ENCODE results near the gene ALX4. TPM values are rescaled to one million over a fixed set of nuclear protein-coding genes. Genes with fewer than 3 reads are reported as not detected.

The ALX4 gene
- total RNA-seq, 1 donor from 2014 or later, result not detected

DNA sequence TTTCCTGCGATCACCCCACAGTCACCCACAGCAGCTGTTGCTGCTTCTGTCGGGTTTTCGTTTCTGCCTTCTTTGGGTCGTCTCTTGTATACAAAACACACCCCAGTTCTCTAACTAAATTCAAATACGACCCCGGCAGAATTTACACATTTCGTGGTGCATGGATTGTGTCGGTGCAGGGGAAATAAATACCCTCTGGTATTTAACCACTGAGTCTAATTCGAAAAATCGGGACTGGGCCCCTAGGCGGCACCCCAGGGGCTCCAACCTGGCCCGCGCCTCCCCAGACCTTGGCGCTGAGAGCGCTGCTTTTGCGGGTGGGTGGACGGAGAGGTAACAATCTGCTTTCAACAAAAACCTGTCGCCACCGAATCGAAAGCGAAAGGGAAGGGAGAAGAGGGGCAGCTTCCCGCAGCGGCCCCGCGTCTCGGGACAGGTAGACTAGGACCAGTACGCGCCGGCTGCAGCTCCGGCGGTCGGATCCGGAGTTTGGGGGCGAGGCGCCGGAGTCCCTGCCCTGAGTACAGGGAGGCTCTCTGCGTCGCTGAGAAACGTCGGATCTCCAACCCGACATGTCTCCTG, 4.4 kb downstream of the ALX4 start:
- TF ChIP-seq, protein P1, sequence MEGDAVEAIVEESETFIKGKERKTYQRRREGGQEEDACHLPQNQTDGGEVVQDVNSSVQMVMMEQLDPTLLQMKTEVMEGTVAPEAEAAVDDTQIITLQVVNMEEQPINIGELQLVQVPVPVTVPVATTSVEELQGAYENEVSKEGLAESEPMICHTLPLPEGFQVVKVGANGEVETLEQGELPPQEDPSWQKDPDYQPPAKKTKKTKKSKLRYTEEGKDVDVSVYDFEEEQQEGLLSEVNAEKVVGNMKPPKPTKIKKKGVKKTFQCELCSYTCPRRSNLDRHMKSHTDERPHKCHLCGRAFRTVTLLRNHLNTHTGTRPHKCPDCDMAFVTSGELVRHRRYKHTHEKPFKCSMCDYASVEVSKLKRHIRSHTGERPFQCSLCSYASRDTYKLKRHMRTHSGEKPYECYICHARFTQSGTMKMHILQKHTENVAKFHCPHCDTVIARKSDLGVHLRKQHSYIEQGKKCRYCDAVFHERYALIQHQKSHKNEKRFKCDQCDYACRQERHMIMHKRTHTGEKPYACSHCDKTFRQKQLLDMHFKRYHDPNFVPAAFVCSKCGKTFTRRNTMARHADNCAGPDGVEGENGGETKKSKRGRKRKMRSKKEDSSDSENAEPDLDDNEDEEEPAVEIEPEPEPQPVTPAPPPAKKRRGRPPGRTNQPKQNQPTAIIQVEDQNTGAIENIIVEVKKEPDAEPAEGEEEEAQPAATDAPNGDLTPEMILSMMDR (IDR thresholded peaks at IDR 0.05), result no peak
- POLR2A ChIA-PET, result no interaction called here
- H3K9me3 Mint-ChIP-seq, result no peaks in the 10 kb centered on the region
- peak overlapping the region; percentile 88 for H3K4me3 Mint-ChIP-seq
- ATAC-seq (ENCODE audit: low read depth) (peak; percentile 38), DNase-seq (no peak)
- intact Hi-C loops (cut with micrococcal nuclease), result loop anchor here (2.0 to 5.0 kb wide), 2 partner anchors 13 to 322 kb away; no protein-coding TSS in a partner anchor
- H3K27ac Mint-ChIP-seq, result peak overlapping the region; percentile 30
- peaks cover 69% of the 10 kb centered on the region for H3K27me3 Mint-ChIP-seq
- peaks cover 39% of the 10 kb centered on the region for H3K4me1 Mint-ChIP-seq
- CTCF ChIA-PET, result no interaction called here
- no peaks in the 10 kb centered on the region for H3K36me3 Mint-ChIP-seq (ENCODE audit: low read depth)

DNA sequence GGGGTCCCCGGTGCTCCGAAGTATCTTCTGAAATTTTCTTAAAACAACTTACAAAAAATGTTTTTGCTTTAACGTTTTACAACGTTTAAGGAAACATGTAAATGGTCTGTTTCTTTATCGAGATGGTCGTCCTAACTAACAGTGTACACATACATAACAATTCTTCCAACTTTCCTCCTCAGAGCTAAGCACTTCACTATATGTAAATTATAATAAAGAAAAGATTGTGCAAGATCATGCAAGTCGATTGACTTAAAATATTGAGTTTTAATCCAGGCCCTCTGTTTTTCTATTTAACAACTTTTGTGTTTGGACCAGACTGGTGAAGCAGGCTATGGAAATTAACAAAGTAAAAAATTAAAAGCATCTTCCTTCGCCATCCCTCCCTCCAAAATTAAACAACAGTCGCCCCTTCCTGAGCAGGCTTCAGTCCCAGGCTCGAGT, 4.9 kb downstream of the ALX4 start:
- no peak for DNase-seq
- intact Hi-C loops (cut with micrococcal nuclease), result loop anchor here (2.0 to 5.0 kb wide), 2 partner anchors 14 to 322 kb away; no protein-coding TSS in a partner anchor
- Mint-ChIP-seq H3K9me3 (no peaks in the 10 kb centered on the region), H3K4me3 (peak overlapping the region; percentile 88), H3K36me3 (ENCODE audit: low read depth) (no peaks in the 10 kb centered on the region), H3K27me3 (peaks cover 74% of the 10 kb centered on the region), H3K4me1 (peaks cover 39% of the 10 kb centered on the region), H3K27ac (no peak overlapping the region)
- CTCF ChIA-PET, result no interaction called here
- TF ChIP-seq, protein P1 (IDR thresholded peaks at IDR 0.05), result no peak
- ATAC-seq (ENCODE audit: low read depth), result no peak
- POLR2A ChIA-PET, result no interaction called here

DNA sequence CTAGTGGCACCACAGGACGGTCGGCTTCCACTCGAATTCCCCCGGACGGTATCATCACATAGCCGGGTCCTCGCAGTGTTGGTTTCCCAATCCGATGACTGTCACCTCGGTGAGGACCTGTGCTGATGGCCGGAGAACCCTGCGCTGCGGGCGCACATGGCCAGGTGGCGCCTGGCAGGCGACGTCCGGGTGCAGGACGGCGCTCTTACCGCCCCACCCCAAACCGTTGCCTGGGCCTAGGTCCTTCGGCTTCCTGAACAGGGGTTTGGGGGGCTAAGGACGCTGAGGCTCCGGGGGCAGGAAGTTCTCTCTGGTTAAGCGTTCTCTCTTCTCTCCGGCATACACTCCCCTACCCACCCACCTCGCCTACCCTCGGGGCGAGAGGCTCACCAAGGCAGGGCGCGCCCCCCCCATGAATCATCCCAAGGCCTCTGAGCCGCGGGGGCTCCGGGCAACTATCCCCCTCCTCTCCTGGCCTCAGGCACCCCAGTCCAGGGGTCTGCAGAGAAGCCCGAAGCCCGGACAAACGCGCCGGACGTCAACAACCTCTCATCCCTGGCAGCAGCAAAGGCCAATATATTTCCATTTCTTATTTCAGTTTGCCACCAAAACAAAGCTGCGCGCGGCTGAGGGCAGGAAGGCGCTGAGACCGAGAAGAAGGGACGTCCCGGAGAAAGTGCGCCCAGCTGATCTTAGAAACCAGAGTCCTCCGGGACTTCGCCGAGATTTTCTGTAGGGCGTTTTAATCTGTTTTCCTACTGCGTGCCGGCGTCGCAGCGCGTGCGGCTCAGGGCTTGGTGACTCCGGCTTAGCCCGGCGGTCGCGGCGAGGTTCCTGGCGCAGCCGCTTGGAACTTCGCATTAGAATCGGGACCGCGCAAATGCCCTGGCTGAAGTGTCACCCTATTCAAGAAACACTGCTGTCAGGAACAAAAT, 5.6 kb downstream of the ALX4 start:
- no peaks in the 10 kb centered on the region for H3K36me3 Mint-ChIP-seq (ENCODE audit: low read depth)
- POLR2A ChIA-PET, result no interaction called here
- peaks cover 80% of the 10 kb centered on the region for H3K27me3 Mint-ChIP-seq
- H3K4me1 Mint-ChIP-seq, result peaks cover 35% of the 10 kb centered on the region
- no peaks in the 10 kb centered on the region for H3K9me3 Mint-ChIP-seq
- TF ChIP-seq, protein P1 (IDR thresholded peaks at IDR 0.05), result no peak
- peak overlapping the region; percentile 88 for H3K4me3 Mint-ChIP-seq
- no peak for DNase-seq
- CTCF ChIA-PET, result no interaction called here
- intact Hi-C loops (cut with micrococcal nuclease), result loop anchor here (2.0 to 5.0 kb wide), 2 partner anchors 14 to 323 kb away; no protein-coding TSS in a partner anchor
- no peak for ATAC-seq (ENCODE audit: low read depth)
- no peak overlapping the region for H3K27ac Mint-ChIP-seq

DNA sequence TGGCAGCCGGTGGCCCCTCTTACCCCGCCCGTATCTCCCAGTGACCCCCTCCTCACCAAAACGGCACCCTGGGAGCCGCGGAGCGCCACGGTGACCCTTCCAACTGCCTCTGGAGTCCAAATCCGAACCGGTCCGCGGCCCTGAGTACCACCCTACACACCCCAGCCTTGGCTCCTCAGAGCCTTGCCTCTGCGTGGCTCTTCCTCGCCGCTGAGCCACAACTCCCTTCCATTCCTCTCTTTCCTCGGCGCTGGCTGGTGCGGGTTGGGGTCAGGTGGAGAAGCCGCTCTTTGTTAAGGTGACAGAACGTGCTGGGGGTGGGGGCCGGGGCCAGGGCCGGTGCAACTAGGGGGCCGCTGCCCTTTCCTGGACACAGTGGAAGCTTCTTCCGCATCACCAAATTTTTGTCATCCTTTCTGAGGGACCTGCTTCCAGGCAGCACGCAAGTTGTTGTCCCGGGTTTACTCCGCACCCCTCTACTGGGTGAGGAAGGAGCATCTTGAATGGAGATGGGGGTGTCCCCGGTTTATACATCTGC, 6.5 kb downstream of the ALX4 start:
- peaks cover 32% of the 10 kb centered on the region for H3K4me1 Mint-ChIP-seq
- ChIA-PET CTCF (no interaction called here), POLR2A (no interaction called here)
- intact Hi-C loops (cut with micrococcal nuclease), result no loop called here
- no peak overlapping the region for H3K4me3 Mint-ChIP-seq
- no peaks in the 10 kb centered on the region for H3K9me3 Mint-ChIP-seq
- peaks cover 81% of the 10 kb centered on the region for H3K27me3 Mint-ChIP-seq
- DNase-seq (no peak), ATAC-seq (ENCODE audit: low read depth) (no peak)
- H3K27ac Mint-ChIP-seq, result no peak overlapping the region
- no peaks in the 10 kb centered on the region for H3K36me3 Mint-ChIP-seq (ENCODE audit: low read depth)
- TF ChIP-seq, protein P1 (IDR thresholded peaks at IDR 0.05), result no peak

Data from activated B cell treated with CpG ODN at 0.5 μM for 24 hours (primary cell).